Neural crest cell (in vitro differentiated cells): Measurements from ENCODE around the gene RIMS3. TPM values are rescaled to one million over a fixed set of nuclear protein-coding genes. Genes with fewer than 3 reads are reported as not detected.
"Not testable (repeated sequence)": the region's sequence is repeated elsewhere in the genome, so short reads cannot be mapped to it uniquely, and the experiment has no call there.

Experiments used
- DNase-seq: peaks from one replicate; pipeline ENCODE4 v3.0.0; 2021; ENCODE audit warnings: low read depth, mixed read lengths, low spot score
- H3K27ac Mint-ChIP-seq: one replicate; pipeline ENCODE4 v1.8.0; 2021; ENCODE audit warnings: mild to moderate bottlenecking, mixed read lengths; ENCODE audit not compliant: unreplicated experiment
- H3K27me3 Mint-ChIP-seq: 2 replicates; pipeline ENCODE4 v1.8.0; 2021; ENCODE audit warnings: low read depth, mild to moderate bottlenecking, mixed read lengths
- H3K36me3 Mint-ChIP-seq: 2 replicates; pipeline ENCODE4 v1.8.0; 2021; ENCODE audit warnings: low read depth, mild to moderate bottlenecking, mixed read lengths
- H3K4me1 Mint-ChIP-seq: 2 replicates; pipeline ENCODE4 v1.8.0; 2021; ENCODE audit warnings: mixed read lengths
- H3K4me3 Mint-ChIP-seq: one replicate; pipeline ENCODE4 v1.8.0; 2021; ENCODE audit warnings: mild to moderate bottlenecking, mixed read lengths
- H3K9me3 Mint-ChIP-seq: 2 replicates; pipeline ENCODE4 v1.8.0; 2021; ENCODE audit warnings: mixed read lengths
- total RNA-seq: library from RNA; stranded (reverse); gene quantifications from 2 replicates; pipeline ENCODE4 v1.2.1, GENCODE V29; 2021
- TF ChIP-seq, protein P1 (sequence below): fragments of 200-600 bp; sonication (generic); conservative IDR thresholded peaks from 2 replicates; pipeline ENCODE4 v1.5.0; 2021; ENCODE audit warnings: antibody characterized with exemption, mild to moderate bottlenecking

Gene RIMS3
- total RNA-seq, 1 donor from 2014 or later, result 22.4 TPM

DNA sequence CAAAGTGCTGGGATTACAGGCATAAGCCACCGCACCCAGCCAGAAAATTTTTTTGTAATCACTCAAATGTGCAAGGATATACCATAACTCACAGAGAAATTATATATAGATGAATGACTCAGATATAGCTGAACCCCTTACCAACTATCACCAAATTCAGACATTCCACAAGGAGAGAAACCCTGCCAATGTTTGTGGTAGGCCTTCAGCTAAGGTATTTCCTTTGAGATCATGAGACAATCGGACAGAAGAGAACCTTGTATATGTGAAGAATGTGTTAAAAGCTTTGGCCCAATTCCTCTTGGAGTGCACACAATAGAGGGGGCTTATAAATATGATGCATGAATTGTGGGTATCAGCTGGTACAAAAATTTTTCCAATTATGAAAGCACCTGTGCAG lies 83.4 kb downstream of the RIMS3 start:
- Mint-ChIP-seq H3K4me1 (no peaks in the 10 kb centered on the region), H3K27me3 (peaks cover 11% of the 10 kb centered on the region)

DNA sequence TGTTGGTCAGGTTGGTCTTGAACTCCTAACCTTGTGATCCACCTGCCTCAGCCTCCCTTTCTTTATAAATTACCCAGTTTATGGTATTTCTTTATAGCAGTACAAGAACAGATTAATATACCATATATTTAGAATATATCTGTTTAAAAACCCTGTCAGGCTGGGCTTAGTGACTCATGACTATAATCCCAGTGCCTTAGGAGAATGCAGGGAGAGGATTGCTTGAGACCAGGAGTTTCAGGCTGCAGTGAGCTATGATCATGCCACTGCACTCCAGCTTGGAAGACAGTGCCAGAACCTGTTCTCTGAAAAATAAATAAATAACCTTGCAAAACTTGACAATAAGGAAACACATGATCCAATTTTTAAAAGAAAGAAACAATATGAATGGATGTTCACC lies 90.1 kb downstream of the RIMS3 start:
- H3K9me3 Mint-ChIP-seq, result peaks cover 3% of the 10 kb centered on the region
- H3K36me3 Mint-ChIP-seq, result no peaks in the 10 kb centered on the region
- no peaks in the 10 kb centered on the region for H3K4me1 Mint-ChIP-seq
- H3K4me3 Mint-ChIP-seq, result no peak overlapping the region
- TF ChIP-seq, protein P1, sequence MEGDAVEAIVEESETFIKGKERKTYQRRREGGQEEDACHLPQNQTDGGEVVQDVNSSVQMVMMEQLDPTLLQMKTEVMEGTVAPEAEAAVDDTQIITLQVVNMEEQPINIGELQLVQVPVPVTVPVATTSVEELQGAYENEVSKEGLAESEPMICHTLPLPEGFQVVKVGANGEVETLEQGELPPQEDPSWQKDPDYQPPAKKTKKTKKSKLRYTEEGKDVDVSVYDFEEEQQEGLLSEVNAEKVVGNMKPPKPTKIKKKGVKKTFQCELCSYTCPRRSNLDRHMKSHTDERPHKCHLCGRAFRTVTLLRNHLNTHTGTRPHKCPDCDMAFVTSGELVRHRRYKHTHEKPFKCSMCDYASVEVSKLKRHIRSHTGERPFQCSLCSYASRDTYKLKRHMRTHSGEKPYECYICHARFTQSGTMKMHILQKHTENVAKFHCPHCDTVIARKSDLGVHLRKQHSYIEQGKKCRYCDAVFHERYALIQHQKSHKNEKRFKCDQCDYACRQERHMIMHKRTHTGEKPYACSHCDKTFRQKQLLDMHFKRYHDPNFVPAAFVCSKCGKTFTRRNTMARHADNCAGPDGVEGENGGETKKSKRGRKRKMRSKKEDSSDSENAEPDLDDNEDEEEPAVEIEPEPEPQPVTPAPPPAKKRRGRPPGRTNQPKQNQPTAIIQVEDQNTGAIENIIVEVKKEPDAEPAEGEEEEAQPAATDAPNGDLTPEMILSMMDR, result no peak
- no peak for DNase-seq
- H3K27me3 Mint-ChIP-seq, result peaks cover 2% of the 10 kb centered on the region
- no peak overlapping the region for H3K27ac Mint-ChIP-seq

More for the DNA sequence above, 83.4 kb downstream of the RIMS3 start:
- Mint-ChIP-seq H3K36me3 (no peaks in the 10 kb centered on the region), H3K27ac (no peak overlapping the region), H3K4me3 (no peak overlapping the region), H3K9me3 (peaks cover under 1% of the 10 kb centered on the region)
- TF ChIP-seq, protein P1, result no peak
- no peak for DNase-seq

DNA sequence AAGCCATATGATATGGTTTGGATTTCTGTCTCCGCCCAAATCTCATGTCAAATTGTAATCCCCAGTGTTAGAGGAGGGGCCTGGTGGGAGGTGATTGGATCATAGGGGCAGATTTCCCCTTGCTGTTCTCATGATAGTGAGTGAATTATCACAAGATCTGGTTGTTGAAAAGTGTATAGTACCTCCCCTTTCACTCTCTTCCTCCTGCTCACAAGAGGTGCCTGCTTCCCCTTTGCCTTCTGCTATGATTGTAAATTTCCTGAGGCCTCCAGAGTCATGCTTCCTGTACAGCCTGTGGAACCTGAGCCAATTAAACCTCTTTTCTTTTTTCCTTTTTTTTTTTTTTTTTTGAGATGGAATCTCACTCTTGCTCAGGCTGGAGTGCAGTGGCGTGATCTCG lies 90.7 kb downstream of the RIMS3 start:
- H3K27me3 Mint-ChIP-seq, H3K36me3 Mint-ChIP-seq, H3K9me3 Mint-ChIP-seq, DNase-seq, H3K27ac Mint-ChIP-seq, H3K4me3 Mint-ChIP-seq, H3K4me1 Mint-ChIP-seq: not testable (repeated sequence)

Other genes with a start within 250 kb of the RIMS3 start
- gene ZFP69B, start 215.2 kb downstream of the RIMS3 start, total RNA-seq, result 14.3 and 15.7 TPM in 2 replicates
- 6.9 and 8.0 TPM in 2 replicates for gene ZFP69, start 188.4 kb downstream of the RIMS3 start, total RNA-seq
- 15.5 and 19.7 TPM in 2 replicates for gene EXO5, start 156.9 kb downstream of the RIMS3 start, total RNA-seq
- gene ZNF684, start 134.0 kb downstream of the RIMS3 start, total RNA-seq, result 6.4 and 7.9 TPM in 2 replicates
- gene NFYC, start 26.0 kb upstream of the RIMS3 start, total RNA-seq, result 67.2 and 73.1 TPM in 2 replicates
- 0.89 and 0.91 TPM in 2 replicates for gene KCNQ4, start 118.1 kb upstream of the RIMS3 start, total RNA-seq
- 11.3 TPM in 2 replicates for gene CITED4, start 196.7 kb upstream of the RIMS3 start, total RNA-seq